Stimulated activated naive CD8-positive, alpha-beta T cell treated with anti-CD3 and anti-CD28 coated beads, Interleukin-15, Interleukin-2, amounts not matched to agents 100 U/mL and 50 U/mL, for 24 hours (primary cell): ENCODE results near the gene NRG3.
"Not testable (repeated sequence)": the region's sequence is repeated elsewhere in the genome, so short reads cannot be mapped to it uniquely, and the experiment has no call there.

Source experiments
- ATAC-seq: fragments of 150-1000 bp; cut with Tn5 transposase; one replicate; pipeline ENCODE4 v1.10.0; 2021
- DNase-seq: peaks from one replicate; pipeline ENCODE4 v3.0.0; 2021

Gene NRG3

GRCh38 chr10:82284180-82284579 lies 409.2 kb downstream of the NRG3 start:
- DNase-seq (no peak), ATAC-seq (no peak)

GRCh38 chr10:82288461-82288881 lies 413.5 kb downstream of the NRG3 start:
- DNase-seq (no peak), ATAC-seq (no peak)

- DNase-seq: no peak
- ATAC-seq: no peak
These were observed 415.0 kb downstream of the NRG3 start for GRCh38 chr10:82289945-82290344.

GRCh38 chr10:82294874-82295378 lies 419.9 kb downstream of the NRG3 start:
- DNase-seq: no peak
- no peak for ATAC-seq

- DNase-seq: no peak
- ATAC-seq: no peak
These were observed 433.6 kb downstream of the NRG3 start for GRCh38 chr10:82308641-82309040.

- no peak for ATAC-seq
- no peak for DNase-seq
These were observed 435.8 kb downstream of the NRG3 start for GRCh38 chr10:82310839-82311238.

- no peak for ATAC-seq
- no peak for DNase-seq
These were observed 438.4 kb downstream of the NRG3 start for GRCh38 chr10:82313401-82313800.

GRCh38 chr10:82318534-82318933 lies 443.5 kb downstream of the NRG3 start:
- no peak for DNase-seq
- no peak for ATAC-seq

- ATAC-seq: no peak
- no peak for DNase-seq
These were observed 444.1 kb downstream of the NRG3 start for GRCh38 chr10:82319074-82319473.

- ATAC-seq: no peak
- DNase-seq: no peak
These were observed 444.6 kb downstream of the NRG3 start for GRCh38 chr10:82319562-82319961.

GRCh38 chr10:82321724-82322123 lies 446.7 kb downstream of the NRG3 start:
- ATAC-seq (no peak), DNase-seq (no peak)

- ATAC-seq (no peak), DNase-seq (no peak)
These were observed 456.7 kb downstream of the NRG3 start for GRCh38 chr10:82331716-82332115.

GRCh38 chr10:82335831-82336230 lies 460.8 kb downstream of the NRG3 start:
- ATAC-seq (no peak), DNase-seq (no peak)

GRCh38 chr10:82340166-82340565 lies 465.2 kb downstream of the NRG3 start:
- ATAC-seq: no peak

GRCh38 chr10:82349590-82349989 lies 474.6 kb downstream of the NRG3 start:
- ATAC-seq, DNase-seq: not testable (repeated sequence)

More at GRCh38 chr10:82340166-82340565, 465.2 kb downstream of the NRG3 start:
- DNase-seq: no peak

GRCh38 chr10:82353381-82353780 lies 478.4 kb downstream of the NRG3 start:
- ATAC-seq (no peak), DNase-seq (no peak)

- no peak for DNase-seq
- no peak for ATAC-seq
These were observed 483.6 kb downstream of the NRG3 start for GRCh38 chr10:82358486-82359099.

- ATAC-seq (no peak), DNase-seq (no peak)
These were observed 486.3 kb downstream of the NRG3 start for GRCh38 chr10:82361256-82361655.

- ATAC-seq: no peak
These were observed 502.6 kb downstream of the NRG3 start for GRCh38 chr10:82377608-82378007.

GRCh38 chr10:82378146-82378545 lies 503.2 kb downstream of the NRG3 start:
- DNase-seq (no peak), ATAC-seq (no peak)

More at GRCh38 chr10:82377608-82378007, 502.6 kb downstream of the NRG3 start:
- DNase-seq: no peak

- DNase-seq (no peak), ATAC-seq (no peak)
These were observed 508.4 kb downstream of the NRG3 start for GRCh38 chr10:82383350-82383749.

GRCh38 chr10:82390866-82391658 lies 516.1 kb downstream of the NRG3 start:
- no peak for DNase-seq
- no peak for ATAC-seq

- no peak for ATAC-seq
- DNase-seq: no peak
These were observed 517.0 kb downstream of the NRG3 start for GRCh38 chr10:82391971-82392370.

- ATAC-seq (no peak), DNase-seq (no peak)
These were observed 517.5 kb downstream of the NRG3 start for GRCh38 chr10:82392533-82392932.
